HG03565 (cell line): ENCODE measurements around the gene GRB2.
"Not testable (repeated sequence)": the region's sequence is repeated elsewhere in the genome, so short reads cannot be mapped to it uniquely, and the experiment has no call there.

Source experiments
- ATAC-seq: cut with Tn5 transposase; IDR thresholded peaks from one replicate; pipeline ENCODE4 v1.9.1; 2021; ENCODE audit warnings: mild to moderate bottlenecking, moderate library complexity; ENCODE audit not compliant: unreplicated experiment

GRB2 gene

DNA sequence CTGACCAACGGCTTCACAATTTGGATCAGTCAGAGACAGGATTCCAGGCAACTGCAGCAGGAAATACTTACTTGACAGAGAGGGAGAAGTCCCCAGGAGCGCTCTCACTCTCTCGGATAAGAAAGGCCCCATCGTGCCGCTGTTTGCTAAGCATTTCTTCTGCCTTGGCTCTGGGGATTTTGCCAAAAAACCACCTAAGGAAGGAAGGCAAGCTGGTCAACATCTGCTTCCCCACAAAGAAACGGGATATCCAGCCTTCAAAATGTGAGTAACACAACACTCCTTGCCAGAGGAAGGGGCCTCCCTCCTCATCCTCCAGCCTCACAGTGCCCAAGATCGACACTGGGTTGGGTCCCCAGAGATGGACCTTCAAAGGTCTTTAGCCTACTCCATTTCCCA lies 79.7 kb downstream of the GRB2 start:
- no peak for ATAC-seq

DNA sequence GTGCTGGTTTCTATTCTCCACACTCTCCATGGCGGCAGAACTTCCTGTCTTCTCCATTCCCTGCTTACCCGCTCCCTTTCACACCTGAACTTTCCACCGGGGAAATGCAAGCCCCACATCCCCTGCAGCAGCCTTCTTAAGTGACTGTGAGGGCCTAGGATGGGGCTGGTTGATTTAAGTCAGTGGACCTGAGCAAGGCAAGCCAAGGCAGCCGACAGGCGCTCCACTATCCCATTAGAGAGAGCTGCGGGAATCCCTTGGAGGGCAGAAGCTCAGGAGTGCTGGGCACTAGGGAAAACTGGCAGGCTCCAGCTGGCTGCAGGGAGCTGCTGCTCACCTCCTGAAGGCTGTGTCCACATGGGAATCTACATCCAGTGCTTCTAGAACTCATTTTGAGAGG lies 80.1 kb downstream of the GRB2 start:
- no peak for ATAC-seq

- ATAC-seq, result no peak
Measured at GRCh38 chr17:75321506-75321905, 84.0 kb downstream of the GRB2 start.

- no peak for ATAC-seq
Measured at GRCh38 chr17:75319904-75320691, 85.4 kb downstream of the GRB2 start.

DNA sequence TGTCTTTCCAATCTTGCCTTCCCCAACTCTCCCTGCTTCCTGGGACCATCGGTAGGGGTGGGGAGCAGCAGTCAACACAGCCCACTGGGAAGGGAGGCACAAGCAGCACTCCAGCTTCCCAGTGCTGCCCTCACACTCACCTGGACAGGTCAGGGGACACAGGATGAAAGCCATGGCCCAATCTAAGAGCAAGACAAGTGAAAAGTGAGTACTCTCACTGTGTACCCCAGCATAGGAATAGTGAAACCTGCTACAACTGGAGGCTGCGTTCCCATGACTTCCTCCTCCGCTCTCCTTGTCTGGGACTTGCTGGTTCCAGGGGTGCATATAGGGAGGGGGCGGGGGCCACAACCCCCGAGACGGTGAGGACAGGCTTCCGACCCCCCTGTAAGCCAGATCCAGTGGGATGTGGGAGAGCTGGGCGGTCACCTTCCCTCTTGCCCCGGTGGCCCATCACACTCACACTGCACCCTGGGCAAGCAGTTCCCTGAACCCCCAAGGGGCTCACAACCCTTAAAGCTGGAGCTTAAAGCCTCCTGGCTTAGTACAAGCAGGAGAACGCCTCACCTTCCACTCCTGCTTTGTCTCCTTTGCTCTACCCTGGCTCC lies 86.8 kb downstream of the GRB2 start:
- ATAC-seq, result no peak

DNA sequence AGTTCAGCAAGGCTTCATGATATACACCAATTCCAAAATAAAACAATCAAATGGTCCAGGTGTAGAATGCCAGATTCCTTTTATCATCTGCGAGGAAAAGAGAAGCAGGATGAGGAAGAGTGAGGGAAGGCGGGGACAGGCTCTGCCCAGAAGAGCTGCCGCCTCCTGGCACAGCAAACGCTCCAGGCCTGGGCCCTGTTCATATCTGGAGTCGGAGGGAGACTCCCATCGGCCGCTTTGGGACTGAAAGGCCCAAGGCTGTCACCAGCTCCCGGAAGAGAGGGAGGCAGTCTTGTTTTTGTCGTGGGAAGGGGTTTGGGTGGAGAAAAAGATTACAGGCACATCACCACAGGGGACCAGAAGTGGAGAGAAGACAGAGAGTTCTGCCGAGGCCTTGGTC lies 87.3 kb downstream of the GRB2 start:
- no peak for ATAC-seq

- ATAC-seq, result no peak
Measured at GRCh38 chr17:75317671-75318070, 87.8 kb downstream of the GRB2 start.

GRCh38 chr17:75316253-75316652 lies 89.2 kb downstream of the GRB2 start:
- ATAC-seq, result no peak

DNA sequence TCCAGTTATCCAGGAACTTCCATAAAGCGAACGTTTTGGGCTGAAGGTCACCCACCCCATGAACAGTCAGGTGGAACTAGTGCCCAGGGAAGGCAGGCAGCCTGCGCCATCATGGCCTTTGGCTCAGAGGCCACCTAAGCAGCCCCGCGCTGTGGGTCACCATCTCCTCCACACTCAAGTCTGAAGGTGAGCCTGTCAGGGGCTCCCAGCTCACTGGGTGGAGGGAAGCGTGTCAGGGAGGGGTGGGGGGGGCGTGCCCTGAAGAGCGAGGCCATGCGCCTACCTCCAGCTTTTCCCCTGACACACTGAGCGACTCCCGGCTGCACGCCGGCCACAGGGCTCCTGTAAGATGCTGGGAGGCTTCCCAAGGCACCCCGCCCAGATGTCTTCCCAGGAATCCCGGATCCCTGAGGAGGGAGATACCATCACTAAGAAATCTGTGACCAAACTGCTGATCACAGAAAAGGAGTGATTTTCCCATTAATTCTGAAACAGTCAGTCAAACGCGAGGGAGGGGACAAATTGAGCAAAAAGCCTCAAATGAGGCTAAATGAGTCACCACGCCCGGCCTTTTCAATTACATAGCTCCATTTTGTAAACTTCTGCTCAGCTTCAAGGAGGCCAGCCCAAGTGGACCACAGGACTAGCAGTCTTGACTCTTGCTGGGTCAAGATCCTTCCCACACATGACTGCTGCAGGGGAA lies 89.8 kb downstream of the GRB2 start:
- ATAC-seq, result no peak

DNA sequence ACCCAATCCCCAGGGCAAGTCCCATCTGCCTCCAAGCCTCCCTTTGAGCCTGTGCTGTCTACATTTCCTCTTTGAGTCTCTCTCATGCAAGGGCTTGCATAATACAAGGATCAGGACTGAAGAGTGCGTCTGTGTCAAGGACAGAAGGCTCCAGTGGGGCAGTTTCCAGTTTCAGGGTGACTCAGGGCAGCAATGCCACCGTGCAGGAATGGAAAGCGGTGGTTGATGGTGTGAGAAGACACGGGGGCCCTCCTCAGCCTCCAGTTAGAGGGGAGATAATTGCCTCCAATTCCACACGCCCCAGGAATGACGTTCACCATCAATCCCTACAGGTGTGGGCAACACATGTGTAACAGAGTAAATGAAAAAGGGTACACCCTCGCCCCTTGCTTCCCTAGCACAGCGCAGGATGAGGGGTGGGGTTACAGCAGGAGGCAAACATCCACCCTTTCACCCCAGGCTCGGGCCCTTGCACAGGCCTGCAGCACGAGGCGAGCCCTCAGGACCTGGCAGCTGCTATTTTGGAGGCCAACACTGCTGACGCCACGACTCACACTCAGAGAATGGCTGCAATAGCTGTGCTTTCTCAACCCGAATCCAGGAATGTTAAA lies 91.4 kb downstream of the GRB2 start:
- ATAC-seq, result no peak

DNA sequence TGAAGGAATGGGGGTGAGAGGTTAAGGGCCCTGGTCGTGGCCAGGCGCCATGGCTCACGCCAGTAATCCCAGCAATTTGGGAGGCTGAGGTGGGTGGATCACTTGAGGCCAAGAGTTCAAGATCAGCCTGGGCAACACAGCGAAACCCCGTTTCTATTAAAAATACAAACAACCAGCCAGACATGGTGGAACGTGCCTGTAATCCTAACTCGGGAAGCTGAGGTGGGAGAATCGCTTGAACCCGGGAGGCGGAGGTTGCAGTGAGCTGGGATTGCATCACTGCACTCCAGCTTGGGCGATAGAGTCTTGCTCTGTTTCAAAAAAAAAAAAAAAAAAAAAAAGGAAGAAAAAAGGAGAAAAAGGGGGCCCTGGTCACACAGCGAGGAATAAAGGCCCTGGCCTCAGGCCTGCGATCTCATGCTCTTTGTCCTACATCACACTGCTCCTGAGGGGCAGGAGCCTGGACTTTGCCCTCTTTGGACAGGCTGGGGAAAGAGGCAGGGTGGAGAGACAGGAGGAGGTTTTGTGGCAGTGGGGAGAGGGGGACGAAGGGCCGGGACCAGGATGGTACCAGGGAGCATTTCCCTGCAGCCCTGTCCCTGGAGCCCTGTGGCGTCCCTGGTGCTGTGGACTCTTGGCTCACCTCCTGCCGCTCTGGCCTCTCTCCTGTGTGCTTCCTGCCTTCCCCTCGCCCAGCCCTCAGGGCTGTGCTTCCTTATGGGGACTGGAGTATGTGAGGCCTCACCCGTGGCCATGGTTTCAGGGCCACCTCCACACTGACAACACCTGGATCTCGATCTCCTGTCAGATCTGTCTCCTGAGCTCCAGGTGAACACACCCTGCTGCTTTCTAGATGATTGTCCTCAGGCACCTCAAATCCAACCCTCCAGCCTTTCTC lies 96.5 kb downstream of the GRB2 start:
- ATAC-seq, result no peak

GRCh38 chr17:75307957-75308731 lies 97.3 kb downstream of the GRB2 start:
- no peak for ATAC-seq

DNA sequence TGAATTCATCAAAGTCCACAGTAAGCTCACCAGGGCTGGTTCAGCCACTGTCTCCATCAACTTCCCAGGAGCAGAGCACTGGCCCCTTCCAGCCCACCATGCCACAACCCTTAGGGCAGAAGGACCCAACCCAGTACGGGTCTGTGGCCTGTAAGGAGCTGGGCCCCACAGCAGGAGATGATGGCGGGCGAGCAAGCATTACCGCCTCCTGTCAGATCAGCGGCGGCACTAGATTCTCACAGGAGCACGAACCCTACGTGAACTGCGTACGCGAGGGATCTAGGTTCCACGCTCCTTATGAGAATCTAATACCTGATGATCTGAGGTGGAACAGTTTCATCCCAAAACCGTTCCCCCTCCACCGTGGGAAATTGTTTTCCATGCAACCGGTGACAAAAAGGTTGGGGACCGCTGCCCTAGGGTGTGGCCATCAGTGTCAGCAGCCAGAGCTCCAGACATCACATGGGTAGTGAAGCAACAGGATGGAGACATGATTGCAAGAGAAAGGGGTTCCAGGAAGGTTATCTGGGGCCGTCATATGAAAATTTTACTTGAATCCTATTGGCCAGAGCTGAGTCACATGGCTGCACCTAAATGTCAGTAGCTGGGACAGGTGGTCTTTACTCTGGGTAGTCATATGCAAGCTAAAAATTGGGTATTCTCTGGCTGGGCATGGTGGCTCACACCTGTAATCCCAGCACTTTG lies 103.8 kb downstream of the GRB2 start:
- no peak for ATAC-seq

GRCh38 chr17:75301049-75301448 lies 104.4 kb downstream of the GRB2 start:
- ATAC-seq, result no peak

DNA sequence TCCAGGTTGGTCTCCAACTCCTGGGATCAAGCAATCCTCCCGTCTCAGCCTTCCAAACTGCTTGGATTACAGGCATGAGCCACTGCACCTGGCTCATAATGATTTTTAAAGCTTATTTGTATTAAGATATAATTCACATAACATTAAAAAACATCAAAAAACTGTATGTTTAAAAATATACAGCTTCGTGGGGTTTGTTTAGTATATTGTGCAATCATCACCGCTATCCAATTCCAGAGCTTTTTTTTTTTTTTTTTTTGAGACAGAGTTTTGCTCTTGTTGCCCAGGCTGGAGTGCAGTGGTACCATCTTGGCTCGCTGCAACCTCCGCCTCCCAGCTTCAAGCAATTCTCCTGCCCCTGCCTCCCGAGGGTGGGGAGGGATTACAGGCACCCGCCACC lies 105.2 kb downstream of the GRB2 start:
- no peak for ATAC-seq

- peak; percentile 55 for ATAC-seq
Measured at GRCh38 chr17:75295201-75296158, 110.0 kb downstream of the GRB2 start.

GRCh38 chr17:75292810-75293448 lies 112.5 kb downstream of the GRB2 start:
- not testable (repeated sequence) for ATAC-seq
